Sigmoid colon (tissue), 4 donors: Measurements from ENCODE around the gene PSMB7.

Experiments used
- CTCF ChIP-seq, 4 experiments: fragments of 450-650 bp in 3 of 4; fragments of 200-600 bp in 1 of 4; IDR thresholded peaks; one replicate each; pipeline ENCODE4 v1.5.1; 2016 to 2019; ENCODE audit warnings: antibody characterized with exemption in 4 of 4, mild to moderate bottlenecking in 3 of 4, moderate library complexity in 2 of 4
- POLR2AphosphoS5 ChIP-seq, 4 donors: sonication (generic); formaldehyde crosslinking; IDR thresholded peaks; one replicate each; pipeline ENCODE4 v1.6.1; 2017; ENCODE audit warnings: antibody characterized with exemption in 4 of 4

- TF ChIP-seq CTCF (IDR thresholded peaks at IDR 0.05) (no peak), POLR2AphosphoS5 (IDR thresholded peaks at IDR 0.05) (no peak)
These were observed 26.0 kb upstream of the PSMB7 start for GRCh38 chr9:124441291-124441690.
